ENCODE results near the gene RARRES1.

GRCh38 chr3:158776531-158776930 is 44.3 kb upstream of the RARRES1 start:
- TF ChIP-seq SIN3A (IDR thresholded peaks at IDR 0.05; ENCODE audit: low read depth) (no peak), CTCF (IDR thresholded peaks at IDR 0.05 in 2 of 3, conservative IDR thresholded peaks at IDR 0.05 in 1 of 3; ENCODE audit: borderline replicate concordance in 1 of 3, insufficient read depth in 1 of 3, low read depth in 2 of 3, low read length in 2 of 3) (no peak), EZH2 (IDR thresholded peaks at IDR 0.05) (no peak), ELF1 (IDR thresholded peaks at IDR 0.05; ENCODE audit: borderline replicate concordance, low read depth) (no peak)

Measured in HCT116 (cell line).